EL (cell line): ENCODE measurements around the gene HUS1.
"Not testable (repeated sequence)": the region's sequence is repeated elsewhere in the genome, so short reads cannot be mapped to it uniquely, and the experiment has no call there.

Experiments used
- DNase-seq: peaks from one replicate; pipeline ENCODE4 v3.0.0-alpha.2; 2016

Gene HUS1

DNA sequence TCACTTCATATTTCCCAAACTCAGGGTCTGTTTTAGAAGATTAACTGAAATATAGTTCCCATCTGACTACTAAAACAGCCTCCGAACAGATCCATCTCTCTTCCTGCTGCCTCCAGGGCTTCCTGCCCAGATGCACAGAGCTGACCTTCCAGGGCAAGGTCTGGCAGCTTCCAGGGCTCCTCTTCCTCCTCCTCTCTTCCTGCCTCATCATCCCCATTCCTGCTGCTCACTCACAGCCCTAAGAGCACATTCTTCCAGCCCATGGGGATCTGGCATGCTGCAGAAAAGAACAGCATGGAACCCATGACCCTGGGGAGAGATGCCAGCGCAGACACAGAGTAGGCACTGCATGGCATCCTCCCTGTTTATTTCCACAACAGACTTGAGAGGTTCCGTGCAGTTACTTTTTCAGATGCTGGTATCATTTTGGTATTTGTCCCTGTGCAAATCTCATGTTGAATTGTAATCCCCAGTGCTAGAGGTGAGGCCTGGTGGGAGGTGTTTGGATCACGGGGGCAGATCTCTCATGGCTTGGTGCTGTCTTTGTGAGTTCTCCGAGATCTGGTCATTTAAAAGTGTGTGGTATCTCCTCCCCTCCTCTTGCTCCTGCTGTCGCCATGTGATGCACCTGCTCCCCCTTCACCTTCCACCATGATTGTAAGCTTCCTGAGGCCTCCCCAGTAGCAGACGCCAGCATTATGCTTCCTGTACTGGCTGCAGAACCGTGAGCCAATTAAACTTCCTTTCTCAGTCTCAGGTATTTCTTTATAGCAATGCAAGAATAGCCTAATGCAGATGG is 35.5 kb downstream of the HUS1 start:
- peak; percentile 39 for DNase-seq

- DNase-seq: not testable (repeated sequence)
Measured at GRCh38 chr7:47942651-47943050, 36.8 kb downstream of the HUS1 start.

- no peak for DNase-seq
Measured at GRCh38 chr7:47942132-47942531, 37.3 kb downstream of the HUS1 start.

- peak; percentile 92 for DNase-seq
Measured at GRCh38 chr7:47941136-47941844, 38.1 kb downstream of the HUS1 start.

DNA sequence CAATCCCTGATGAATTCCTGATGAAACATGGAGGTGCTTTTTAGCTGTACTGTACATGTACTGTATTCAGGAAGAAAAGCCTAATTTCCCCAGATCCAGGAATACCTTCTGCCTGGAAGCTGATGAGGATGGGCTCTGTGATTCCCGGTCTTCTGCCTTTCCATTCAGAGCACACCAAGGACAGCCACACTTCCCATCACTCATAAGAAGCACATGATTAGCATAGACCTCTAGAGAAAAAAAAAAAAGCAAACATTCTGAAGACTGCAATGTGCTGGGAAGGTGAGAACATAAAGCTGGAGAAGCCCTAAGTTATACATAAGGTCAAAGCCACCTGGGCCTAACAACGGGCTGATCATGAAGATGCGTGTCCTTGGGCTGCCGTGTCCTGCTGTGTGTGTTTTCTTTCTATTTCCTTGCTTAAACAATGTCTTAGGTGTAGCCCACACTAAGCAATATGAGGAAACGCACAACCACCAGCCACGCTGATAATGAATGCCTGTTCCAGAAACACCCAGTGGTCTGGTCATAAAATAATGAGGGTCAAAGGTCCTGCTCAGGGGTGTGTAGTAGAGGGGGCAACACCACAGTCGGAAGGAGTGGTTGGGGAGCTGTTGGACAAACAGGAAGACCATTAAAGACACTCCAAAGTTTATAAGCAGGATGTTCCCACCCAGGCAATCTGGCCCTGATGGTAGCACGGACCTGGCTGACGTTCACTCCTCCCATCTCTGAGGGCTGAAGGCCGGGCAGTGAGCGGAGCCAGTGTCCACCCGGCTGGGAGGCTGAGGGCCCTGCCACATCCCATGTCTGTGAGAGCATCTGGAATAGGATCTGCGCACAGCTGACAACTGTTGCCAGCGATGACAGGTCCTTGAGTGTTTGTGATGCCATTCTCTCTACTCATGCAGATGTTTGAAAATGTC is 39.1 kb downstream of the HUS1 start:
- DNase-seq: peak; percentile 87

DNA sequence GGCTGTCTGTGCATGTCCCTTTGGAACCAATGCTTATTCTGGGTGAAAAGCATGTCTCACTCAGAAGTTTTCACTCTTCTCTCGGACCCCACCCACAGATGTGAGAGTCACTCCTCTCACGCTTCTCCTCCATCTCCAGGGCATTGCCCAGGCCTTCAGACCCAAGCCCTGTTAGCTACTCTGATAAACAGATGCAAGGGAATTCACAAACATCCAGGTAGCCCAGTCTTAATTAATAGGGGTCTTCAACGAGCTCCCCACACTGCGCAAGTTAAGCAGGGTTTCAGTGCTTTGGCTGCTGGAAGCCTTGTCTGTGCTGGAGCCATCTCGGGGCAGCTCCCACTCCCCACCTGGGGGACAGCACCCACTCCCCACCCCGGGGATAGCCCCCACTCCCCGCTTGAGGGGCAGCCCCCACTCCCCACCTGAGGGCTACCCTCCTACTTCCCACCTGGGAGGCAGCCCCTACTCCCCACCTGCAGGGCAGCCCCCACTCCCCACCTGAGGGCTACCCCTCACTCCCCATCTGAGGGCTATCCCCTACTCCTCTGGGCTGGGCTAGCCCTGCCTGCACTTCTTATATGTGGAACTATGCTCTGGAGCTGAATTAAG is 39.9 kb downstream of the HUS1 start:
- DNase-seq: no peak

DNA sequence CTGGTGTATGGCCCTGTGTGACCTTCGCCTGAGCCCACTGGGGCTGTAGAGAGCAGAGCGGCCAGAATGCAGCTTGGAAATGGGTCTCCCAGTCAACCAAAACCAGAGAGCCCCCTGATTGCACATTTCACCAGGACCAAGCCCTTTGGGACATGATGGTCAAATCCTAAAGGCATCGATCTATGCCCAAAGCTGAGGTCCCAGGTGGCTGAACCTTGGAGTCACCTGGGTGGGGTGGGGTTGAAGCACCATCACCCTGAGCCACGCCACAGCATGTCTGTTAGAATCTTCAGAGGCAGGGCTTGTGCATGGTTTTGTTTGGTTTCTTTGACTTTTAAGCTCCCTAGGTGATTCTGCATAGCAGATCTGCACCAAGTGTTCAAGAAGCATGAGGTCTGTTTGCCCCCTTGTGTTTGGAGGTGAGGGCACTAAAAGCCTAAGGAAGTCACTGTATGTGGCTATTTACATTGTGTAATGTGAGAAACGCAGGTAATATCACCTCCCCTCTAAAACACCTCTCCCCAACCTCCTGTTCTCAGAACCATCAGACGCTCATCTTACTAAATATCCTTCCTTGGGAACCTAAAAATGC is 40.7 kb downstream of the HUS1 start:
- DNase-seq: no peak

DNA sequence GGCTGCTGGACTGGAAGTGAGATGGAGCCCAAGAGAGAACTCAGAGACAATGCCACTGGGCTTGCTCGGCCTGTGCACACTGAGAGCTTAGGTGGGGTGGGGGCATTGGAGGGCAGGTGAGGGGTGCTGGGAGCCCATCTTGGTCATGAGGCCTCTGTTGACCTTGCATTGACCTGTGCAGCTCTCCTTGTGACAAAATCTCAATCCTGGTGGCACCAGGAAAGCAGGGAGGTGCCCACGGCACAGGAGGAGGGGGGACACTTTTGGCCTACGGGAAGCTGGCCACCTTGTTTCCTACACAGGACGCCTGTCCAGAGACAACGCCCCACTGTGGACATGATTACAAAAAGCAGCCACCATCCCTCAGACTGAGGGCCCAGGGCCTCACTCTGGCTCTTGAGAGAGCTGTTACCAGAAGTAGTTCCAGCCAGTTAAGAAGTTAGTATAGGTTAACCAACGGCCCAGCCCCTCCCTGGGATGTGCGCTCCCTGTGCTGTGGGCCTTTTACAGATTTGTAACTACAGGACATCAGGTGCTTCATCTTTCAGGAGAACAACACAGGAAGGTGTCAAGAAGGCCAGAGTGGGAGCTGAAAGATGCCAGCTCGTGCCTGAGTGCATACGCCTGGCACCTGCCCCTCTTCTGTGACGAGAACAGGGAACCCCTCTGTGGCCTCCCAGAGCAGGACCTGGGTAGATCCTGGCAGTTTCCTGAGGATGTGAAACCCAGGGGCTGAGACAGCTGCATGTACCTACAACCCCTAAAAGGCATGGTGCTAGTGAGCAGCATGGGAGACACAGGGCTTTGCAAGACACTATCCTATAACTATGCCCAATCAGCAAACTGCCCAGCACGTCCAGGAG is 41.5 kb downstream of the HUS1 start:
- no peak for DNase-seq

- DNase-seq: no peak
Measured at GRCh38 chr7:47937065-47937687, 42.2 kb downstream of the HUS1 start.

DNA sequence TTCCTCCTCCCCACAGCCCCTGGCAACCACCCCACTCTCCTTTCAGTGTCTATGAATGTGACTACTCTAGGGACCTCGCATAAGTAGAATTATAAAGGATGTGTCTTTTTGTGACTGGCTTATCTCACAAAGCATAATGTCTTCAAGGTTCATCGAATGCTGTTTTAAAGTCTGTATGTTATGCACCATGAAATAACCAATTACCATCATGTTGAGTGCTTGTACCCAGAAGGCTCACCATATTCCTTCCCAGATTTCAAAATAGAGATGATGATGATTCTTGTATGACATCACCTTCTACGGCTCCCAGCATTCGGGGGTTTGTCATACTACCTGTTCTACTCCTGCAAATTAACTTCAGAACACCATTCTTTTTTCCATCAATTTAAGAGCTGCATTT is 43.1 kb downstream of the HUS1 start:
- no peak for DNase-seq

DNA sequence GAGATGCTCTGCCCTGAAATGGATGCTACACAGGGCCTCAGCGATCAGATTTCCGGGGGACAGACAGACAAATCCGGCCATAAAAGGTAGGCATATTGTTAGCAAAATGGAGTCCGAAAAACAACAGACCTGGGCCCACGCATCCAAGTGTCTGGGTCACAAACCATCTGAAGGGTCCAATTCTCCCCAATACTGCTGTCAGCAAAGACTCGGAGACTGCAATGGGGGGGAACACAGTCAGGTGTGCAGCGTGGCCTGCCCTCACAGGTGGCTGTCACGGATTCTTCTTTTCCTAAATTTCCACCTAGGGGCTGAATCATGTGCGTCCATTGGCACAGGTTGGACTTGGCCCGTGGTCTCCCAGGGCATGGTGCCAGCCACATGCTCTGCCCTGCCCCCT is 44.1 kb downstream of the HUS1 start:
- no peak for DNase-seq

DNA sequence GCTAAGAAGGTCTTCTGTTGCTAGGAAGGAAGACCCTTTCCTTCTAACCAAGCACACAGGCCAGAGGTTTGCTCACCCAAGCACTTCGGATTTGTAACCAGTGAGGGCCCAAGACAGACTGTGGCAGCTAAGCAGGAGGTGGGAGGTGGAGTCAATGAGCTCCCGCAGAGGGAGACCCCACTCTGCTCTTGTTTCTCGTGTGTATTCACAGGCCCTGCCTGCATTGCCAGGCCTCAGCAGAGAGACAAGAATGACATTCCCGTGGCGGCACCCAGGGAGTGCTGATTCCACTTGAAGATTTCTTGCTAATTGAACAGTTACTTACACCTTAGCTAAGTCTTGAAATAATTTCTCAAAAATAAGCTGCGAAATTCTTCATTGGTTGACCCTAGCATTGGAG is 44.6 kb downstream of the HUS1 start:
- no peak for DNase-seq

DNA sequence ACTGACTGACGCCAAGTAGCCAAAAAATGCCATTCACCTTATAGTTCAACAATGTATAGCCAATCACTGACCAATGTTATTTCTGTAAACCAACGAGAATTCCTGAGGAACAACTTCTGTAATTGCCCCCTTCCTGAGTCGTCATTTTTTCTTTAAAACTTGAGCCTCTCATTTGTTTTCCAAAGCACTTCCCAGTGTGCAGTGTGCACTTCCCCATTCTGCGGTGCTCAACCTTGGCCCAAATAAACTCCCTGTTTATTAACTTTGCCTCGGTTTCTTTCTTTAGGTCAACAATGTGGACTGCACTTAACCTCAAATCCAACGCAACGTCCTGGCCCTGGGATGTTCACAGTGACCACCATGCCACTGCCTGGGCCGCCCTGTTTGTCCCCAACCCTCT is 46.2 kb downstream of the HUS1 start:
- DNase-seq: no peak

- no peak for DNase-seq
Measured at GRCh38 chr7:47932466-47933037, 46.9 kb downstream of the HUS1 start.

DNA sequence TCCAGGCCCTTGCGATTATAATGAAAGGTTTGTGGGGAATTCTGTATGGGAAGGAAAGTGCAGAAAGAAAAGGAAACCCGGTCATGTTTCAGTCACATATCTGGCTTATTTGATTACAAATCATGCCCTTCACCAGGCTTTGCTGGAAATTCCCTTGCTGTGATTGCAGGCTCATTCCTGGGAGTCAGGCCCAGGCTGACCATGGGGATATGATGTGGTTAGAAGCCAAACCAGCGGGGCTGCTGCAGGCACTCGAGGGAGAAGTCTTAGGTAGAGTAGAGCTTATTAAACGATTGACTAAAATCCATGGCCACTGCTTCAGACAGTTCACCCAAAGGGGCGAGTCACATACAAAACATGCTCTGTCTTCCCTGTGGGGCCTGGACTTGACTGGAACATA is 47.4 kb downstream of the HUS1 start:
- peak; percentile 34 for DNase-seq

GRCh38 chr7:47931005-47932004 is 48.1 kb downstream of the HUS1 start:
- DNase-seq: no peak

DNA sequence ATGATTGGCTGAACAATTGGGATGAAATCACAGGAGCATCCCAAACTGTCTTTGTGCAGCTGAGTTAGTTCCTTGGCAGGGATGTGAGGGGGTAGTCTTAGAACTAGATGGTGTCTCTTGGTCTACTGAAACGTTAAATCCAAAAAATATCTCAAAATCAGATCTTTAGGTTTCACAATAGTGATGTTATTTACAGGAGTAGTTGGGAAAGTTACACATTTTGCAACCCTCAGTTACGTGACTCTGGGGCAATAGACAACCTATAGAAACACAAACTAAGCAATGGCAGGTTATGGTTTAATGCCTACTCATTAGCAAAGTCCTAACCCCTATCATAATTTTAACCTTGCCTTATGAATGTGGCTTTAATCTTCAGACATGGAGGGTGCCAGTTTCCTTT is 55.1 kb downstream of the HUS1 start:
- no peak for DNase-seq

DNA sequence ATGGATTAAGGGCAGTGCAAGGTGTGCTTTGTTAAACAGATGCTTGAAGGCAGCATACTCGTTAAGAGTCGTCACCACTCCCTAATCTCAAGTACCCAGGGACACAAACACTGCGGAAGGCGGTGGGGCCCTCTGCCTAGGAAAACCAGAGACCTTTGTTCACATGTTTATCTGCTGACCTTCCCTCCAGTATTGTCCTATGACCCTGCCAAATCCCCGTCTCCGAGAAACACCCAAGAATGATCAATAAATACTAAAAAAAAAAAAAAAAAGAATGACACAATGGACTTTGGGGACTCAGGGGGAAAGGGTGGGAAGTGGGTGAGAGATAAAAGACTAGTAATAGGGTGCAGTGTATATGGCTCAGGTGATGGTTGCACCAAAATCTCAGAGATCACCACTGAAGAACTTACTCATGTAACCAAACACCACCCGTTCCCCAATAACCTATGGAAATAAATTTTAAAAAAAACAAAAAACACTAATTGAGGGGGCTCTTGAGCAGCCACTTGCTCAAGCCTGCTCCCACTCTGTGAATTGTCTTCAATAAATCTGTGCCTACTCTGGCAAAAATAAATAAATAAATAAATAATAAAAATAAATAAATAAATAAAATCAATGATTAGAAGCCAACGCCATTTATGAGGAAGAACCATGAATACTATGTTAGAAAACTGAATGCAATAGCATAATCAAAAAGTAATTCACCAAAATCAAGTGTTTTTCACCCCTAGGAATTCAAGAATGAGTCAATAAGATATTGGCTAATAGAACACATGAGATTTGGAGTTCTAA is 56.1 kb downstream of the HUS1 start:
- DNase-seq: not testable (repeated sequence)
